Endothelial cell of umbilical vein (primary cell): ENCODE measurements around the gene ATP1B2. TPM values are rescaled to one million over a fixed set of nuclear protein-coding genes. Genes with fewer than 3 reads are reported as not detected.

Experiments used
- BruUV-seq: library from RNA; stranded (reverse); fragments of 400-500 nt; replicated peaks from 2 replicates; lab custom pipeline; 2021; lab: Mats Ljungman, UMichigan
- CTCF ChIA-PET: fragments of 300-600, 350-600 bp; sonication (Branson Sonifier 250); formaldehyde crosslinking; loops from one replicate; lab custom pipeline; 2021; ENCODE audit warnings: antibody characterized with exemption, inconsistent platforms; lab: Charles Lee
- POLR2A ChIA-PET: fragments of 300-600, 350-600 bp; sonication (Branson Sonifier 250); formaldehyde crosslinking; loops from one replicate; lab custom pipeline; 2021; ENCODE audit warnings: antibody characterized with exemption, inconsistent platforms; lab: Charles Lee
- DNase-seq: peaks from one replicate; pipeline ENCODE4 v3.0.0-alpha.2; 2011; ENCODE audit warnings: low read depth, low spot score
- FAIRE-seq: peaks from 2 replicates; lab custom pipeline; 2011; peaks lifted over from hg19 to GRCh38; lab: Jason Lieb, UNC
- H2AFZ ChIP-seq: 2 replicates; pipeline ENCODE4 v1.6.0; 2012; ENCODE audit warnings: low read depth, low read length, control low read depth, inconsistent platforms
- H3K27ac ChIP-seq: 2 replicates; pipeline ENCODE4 v1.5.1; 2011; ENCODE audit warnings: low read depth, mild to moderate bottlenecking, control low read depth, low read length, moderate library complexity; ENCODE audit not compliant: insufficient read depth
- H3K27me3 ChIP-seq, 2 experiments: 2 replicates each; pipeline versions ENCODE4 v1.6.0 to v1.6.1; 2011; ENCODE audit warnings: low read length in 2 of 2, mixed read lengths in 1 of 2; ENCODE audit not compliant: control insufficient read depth in 2 of 2, insufficient read depth in 2 of 2
- H3K36me3 ChIP-seq, 2 experiments: 2 replicates in 1 of 2; 3 replicates in 1 of 2; pipeline ENCODE4 v1.5.1; 2011; ENCODE audit warnings: low read length in 2 of 2, mild to moderate bottlenecking in 1 of 2, moderate library complexity in 1 of 2; ENCODE audit not compliant: control insufficient read depth in 2 of 2, insufficient read depth in 2 of 2; ENCODE audit errors: extremely low read depth in 1 of 2
- H3K4me1 ChIP-seq: 3 replicates; pipeline ENCODE4 v1.5.1; 2011; ENCODE audit warnings: mild to moderate bottlenecking, low read length; ENCODE audit not compliant: control insufficient read depth, insufficient read depth; ENCODE audit errors: extremely low read depth
- H3K4me2 ChIP-seq: 2 replicates; pipeline ENCODE4 v1.6.1; 2011; ENCODE audit warnings: low read length, control low read depth, mixed read lengths; ENCODE audit not compliant: insufficient read depth
- H3K4me3 ChIP-seq, 3 experiments: fragments of 200-600 bp in 1 of 3; sonication (generic), shearing (Covaris generic) in 1 of 3; replicated peaks in 1 of 3; 2 replicates each; pipeline ENCODE4 v1.5.1; 2011 to 2016; ENCODE audit warnings: control low read depth in 3 of 3, low read length in 3 of 3, mild to moderate bottlenecking in 2 of 3, inconsistent platforms in 1 of 3, low read depth in 1 of 3, moderate library complexity in 1 of 3; ENCODE audit not compliant: insufficient read depth in 1 of 3
- H3K79me2 ChIP-seq: 2 replicates; pipeline ENCODE4 v1.6.0; 2012; ENCODE audit warnings: low read length, inconsistent platforms; ENCODE audit not compliant: control insufficient read depth, insufficient read depth
- H3K9ac ChIP-seq: replicated peaks from 2 replicates; pipeline ENCODE3; 2011; ENCODE audit warnings: low read length, control low read depth; ENCODE audit not compliant: insufficient read depth; ENCODE audit errors: extremely low read depth
- H3K9me1 ChIP-seq: replicated peaks from 3 replicates; pipeline ENCODE4 v1.6.0; 2011; ENCODE audit warnings: mild to moderate bottlenecking, low read length; ENCODE audit not compliant: control insufficient read depth, insufficient read depth; ENCODE audit errors: extremely low read depth
- H3K9me3 ChIP-seq: replicated peaks from 2 replicates; pipeline ENCODE4 v1.5.1; 2012; ENCODE audit warnings: low read length, inconsistent platforms; ENCODE audit not compliant: control insufficient read depth, insufficient read depth
- H4K20me1 ChIP-seq: replicated peaks from 2 replicates; pipeline ENCODE3; 2011; ENCODE audit warnings: mild to moderate bottlenecking, low read length; ENCODE audit not compliant: control insufficient read depth, insufficient read depth; ENCODE audit errors: extremely low read depth
- CTCF ChIP-seq, 2 donors: IDR thresholded peaks; 1 replicate in 1 of 2; 2 replicates in 1 of 2; pipeline ENCODE4 v1.5.1; 2011; ENCODE audit warnings: low read length in 2 of 2, mild to moderate bottlenecking in 2 of 2, moderate library complexity in 2 of 2, control low read depth in 1 of 2, inconsistent platforms in 1 of 2, low read depth in 1 of 2; ENCODE audit not compliant: insufficient read depth in 1 of 2; ENCODE audit errors: extremely low read depth in 1 of 2
- EZH2 ChIP-seq: IDR thresholded peaks from 2 replicates; pipeline ENCODE4 v1.6.1; 2012; ENCODE audit warnings: borderline replicate concordance, low read depth, mild to moderate bottlenecking, moderate library complexity, low read length, inconsistent platforms; ENCODE audit not compliant: severe bottlenecking
- FOS ChIP-seq: IDR thresholded peaks from 2 replicates; pipeline ENCODE4 v1.6.1; 2011; ENCODE audit warnings: mild to moderate bottlenecking, low read length, moderate library complexity, borderline replicate concordance; ENCODE audit not compliant: insufficient read depth
- GATA2 ChIP-seq: IDR thresholded peaks from 2 replicates; pipeline ENCODE4 v1.7.0; 2011; ENCODE audit warnings: low read depth, mild to moderate bottlenecking, moderate library complexity, mixed read lengths, low read length; ENCODE audit not compliant: insufficient read length, insufficient read depth
- JUN ChIP-seq: IDR thresholded peaks from 2 replicates; pipeline ENCODE4 v1.6.1; 2011; ENCODE audit warnings: borderline replicate concordance, low read depth; ENCODE audit not compliant: insufficient read length, insufficient read depth
- MAX ChIP-seq: IDR thresholded peaks from 2 replicates; pipeline ENCODE4 v1.6.1; 2011; ENCODE audit not compliant: insufficient read depth, insufficient read length
- MYC ChIP-seq: IDR thresholded peaks from one replicate; pipeline ENCODE4 v1.6.1; 2011; ENCODE audit warnings: mild to moderate bottlenecking, low read depth, low read length
- POLR2A ChIP-seq: IDR thresholded peaks from 2 replicates; pipeline ENCODE4 v1.6.1; 2012; ENCODE audit warnings: low read depth, mild to moderate bottlenecking, control low read depth, low read length
- POLR2AphosphoS5 ChIP-seq: IDR thresholded peaks from 2 replicates; pipeline ENCODE4 v1.6.1; 2012; ENCODE audit warnings: low read depth, mild to moderate bottlenecking, control low read depth, low read length, moderate library complexity; ENCODE audit not compliant: insufficient read depth
- dilution Hi-C: fragments of 300-500 bp; cut with MboI; formaldehyde crosslinking; loops from one replicate; pipeline ENCODE4 v1.15.0; 2019; ENCODE audit warnings: low sequenced_read_pairs; ENCODE audit not compliant: extremely low pct_ligation_motif_present
- intact Hi-C: fragments of 100-400 bp; cut with micrococcal nuclease; formaldehyde crosslinking; loops from one replicate; pipeline ENCODE4 v1.10.0; 2022
- polyA plus RNA-seq, 4 experiments: library from polyadenylated mRNA; depleted of rRNA in 3 of 4; stranded (reverse) in 3 of 4; unstranded in 1 of 4; fragments of >200 nt; gene quantifications; 2 replicates each; pipeline versions ENCODE4 v1.2.1 to v1.2.3, GENCODE V29; 2011 to 2012; ENCODE audit warnings: missing spikeins in 1 of 4
- total RNA-seq: library from RNA; stranded (reverse); gene quantifications from 2 replicates; pipeline ENCODE4 v1.2.3, GENCODE V29; 2021

Gene ATP1B2
- total and polyA plus RNA-seq, 2 donors (not counting 3 experiments of a cell fraction or from before 2014, with no cell fraction given) = 0.06 TPM; not detected in 1

- Histone ChIP-seq H3K79me2 (no peaks in the 10 kb centered on the region), H3K4me3 (peak within 1 kb of the TSS; percentile 67 to 87 (median 81)), H3K9me3 (no peaks in the 10 kb centered on the region), H3K9me1 (no peaks in the 10 kb centered on the region), H3K27ac (peak within 1 kb of the TSS; percentile 66), H3K4me1 (no peaks in the 10 kb centered on the region), H2AFZ (peak within 1 kb of the TSS; percentile 77), H3K4me2 (peak within 1 kb of the TSS; percentile 61), H4K20me1 (no peaks in the 10 kb centered on the region), H3K36me3 (peaks cover 0 to 2% of the 10 kb centered on the region in 2 experiments), H3K9ac (peak within 1 kb of the TSS; percentile 73), H3K27me3 (no peaks in the 10 kb centered on the region)
- FAIRE-seq = peak; percentile 98
- dilution Hi-C loops = no loop called here
- DNase-seq = peak; percentile 92
- ChIA-PET POLR2A (interaction anchor here (0.6 to 1.8 kb wide), 5 partner anchors 9 to 151 kb away, joined by 3 to 8 read pairs (median 3); partner anchors contain the start of gene FXR2), CTCF (interaction anchor here (0.7 to 1.8 kb wide), 10 partner anchors 9 to 191 kb away, joined by 3 to 13 read pairs (median 4); partner anchors contain the start of genes DNAH2, FXR2, TP53 and WRAP53)
- intact Hi-C loops = loop anchor here (1.0 kb wide), 1 partner anchor 12 kb away; no protein-coding TSS in a partner anchor
- no peak for TF ChIP-seq MAX
- peak; percentile 90 for TF ChIP-seq POLR2A
- no peak for TF ChIP-seq CTCF (IDR thresholded peaks at IDR 0.05; ENCODE audit: extremely low read depth in 1 of 2, insufficient read depth in 1 of 2, low read depth in 1 of 2, low read length in 2 of 2)
- TF ChIP-seq POLR2AphosphoS5 = peak; percentile 79
- no peak for TF ChIP-seq JUN
- TF ChIP-seq MYC = no peak
- no peak for TF ChIP-seq GATA2
- TF ChIP-seq EZH2 = no peak
- TF ChIP-seq FOS = no peak
- BruUV-seq = no TSS peak
These were observed 23.2 kb upstream of the ATP1B2 start, which contains the start of gene SAT2 for GRCh38 chr17:7627250-7628121. Gene SAT2 (minus strand): TSS chr17:7627821. CDS start chr17:7627635, 186 bp downstream.
